Cerebellar cortex (tissue), 1 donor: ENCODE data around the gene TMEM135.
"Not testable (repeated sequence)": the region's sequence is repeated elsewhere in the genome, so short reads cannot be mapped to it uniquely, and the experiment has no call there.

Source experiments
- DNase-seq: peaks from one replicate; pipeline ENCODE4 v3.0.0-alpha.2; 2015; ENCODE audit warnings: low spot score

Gene TMEM135

DNA sequence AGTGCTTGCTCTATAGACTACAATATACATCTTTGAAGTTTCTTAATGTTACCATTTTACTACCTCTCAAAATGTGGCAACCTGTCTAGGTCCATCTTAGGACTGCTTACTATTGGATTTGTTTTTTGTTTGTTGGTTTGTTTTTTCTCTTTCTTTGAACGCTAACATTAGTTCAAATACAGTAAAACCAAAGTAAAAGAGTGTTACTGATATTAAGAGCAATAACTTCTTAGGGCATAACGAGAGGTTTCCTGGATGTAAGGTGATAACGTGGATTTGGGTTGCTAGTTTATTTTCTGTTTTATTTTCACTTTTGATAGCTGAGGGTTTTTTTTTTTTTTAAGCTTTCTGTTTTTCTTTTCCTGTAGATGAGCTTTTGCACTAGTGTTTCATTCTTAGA, 43.6 kb downstream of the TMEM135 start:
- no peak for DNase-seq

DNA sequence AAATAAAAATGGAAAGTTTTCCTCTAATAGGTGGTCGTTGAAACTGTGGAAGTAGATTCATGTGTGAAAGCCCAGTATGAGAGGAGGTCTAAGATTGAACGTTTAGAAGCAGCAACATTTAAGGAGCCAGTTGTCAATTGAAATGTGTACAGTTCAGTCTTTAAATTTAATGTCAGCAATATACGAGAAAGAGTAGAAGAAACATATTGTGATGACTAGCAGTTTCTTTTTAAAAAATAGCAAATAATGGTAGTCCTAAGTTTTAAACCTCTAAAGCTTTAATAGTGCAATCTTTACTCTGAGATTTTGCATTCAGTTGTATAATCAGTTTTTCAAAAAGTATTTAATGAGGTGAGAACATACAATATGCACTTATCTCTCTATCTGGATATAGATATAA, 44.9 kb downstream of the TMEM135 start:
- DNase-seq = no peak

DNA sequence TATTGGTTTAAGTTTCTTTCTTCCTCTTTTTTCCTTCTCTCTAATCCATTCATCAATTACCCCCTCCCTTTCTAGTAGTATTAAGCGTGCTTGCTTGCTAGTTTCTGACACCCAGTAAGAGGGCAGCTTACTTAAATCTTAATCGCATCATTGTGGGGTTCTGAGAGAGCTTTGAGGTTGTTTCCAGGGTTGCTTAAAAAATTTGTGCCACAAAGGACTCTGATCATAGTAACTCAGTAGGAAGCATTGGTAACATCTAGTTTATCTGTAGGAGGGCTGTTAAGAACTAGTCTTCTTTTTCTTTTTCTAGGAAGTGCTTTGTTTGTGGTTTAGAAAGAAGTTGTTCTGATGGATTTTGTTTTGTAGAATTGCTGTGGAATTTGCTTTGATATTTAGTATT, 45.3 kb downstream of the TMEM135 start:
- DNase-seq = no peak

DNA sequence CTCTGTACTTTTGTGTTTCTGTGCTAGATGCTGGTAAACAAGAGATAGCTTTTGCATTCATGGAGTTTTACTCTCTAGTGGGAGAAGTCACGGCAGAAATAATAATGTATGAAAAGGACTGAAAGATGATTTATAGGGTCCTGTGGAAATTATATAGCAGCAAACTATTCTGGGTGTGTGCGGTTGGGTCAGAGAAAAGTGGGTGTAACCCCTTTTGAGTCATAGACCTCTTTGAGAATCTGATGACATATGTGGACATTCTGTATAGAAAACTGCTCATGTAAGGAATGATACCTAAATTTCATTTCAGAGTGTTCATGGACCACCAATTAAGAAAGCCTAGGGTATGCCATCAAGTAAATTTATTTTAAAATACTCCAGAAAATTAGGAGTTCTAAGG, 54.4 kb downstream of the TMEM135 start:
- no peak for DNase-seq

DNA sequence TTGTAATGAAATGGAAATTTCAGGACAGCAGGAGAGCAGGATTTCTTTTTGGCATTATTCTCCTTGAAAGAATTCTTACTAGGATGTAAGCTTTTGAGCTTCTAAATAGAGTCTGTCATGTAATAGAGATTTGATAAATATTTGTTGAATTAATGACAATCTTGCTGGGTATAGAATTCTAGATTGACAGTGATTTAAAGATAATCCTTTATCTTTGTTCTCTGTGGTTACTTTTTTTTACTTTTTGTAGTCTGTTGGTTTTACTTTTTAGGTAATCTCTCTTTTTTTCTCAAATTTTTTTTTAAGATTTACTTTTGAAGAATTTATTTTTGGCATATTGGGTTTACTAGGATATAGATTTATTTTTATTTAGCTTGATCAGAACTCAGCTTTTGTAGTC, 54.8 kb downstream of the TMEM135 start:
- no peak for DNase-seq

DNA sequence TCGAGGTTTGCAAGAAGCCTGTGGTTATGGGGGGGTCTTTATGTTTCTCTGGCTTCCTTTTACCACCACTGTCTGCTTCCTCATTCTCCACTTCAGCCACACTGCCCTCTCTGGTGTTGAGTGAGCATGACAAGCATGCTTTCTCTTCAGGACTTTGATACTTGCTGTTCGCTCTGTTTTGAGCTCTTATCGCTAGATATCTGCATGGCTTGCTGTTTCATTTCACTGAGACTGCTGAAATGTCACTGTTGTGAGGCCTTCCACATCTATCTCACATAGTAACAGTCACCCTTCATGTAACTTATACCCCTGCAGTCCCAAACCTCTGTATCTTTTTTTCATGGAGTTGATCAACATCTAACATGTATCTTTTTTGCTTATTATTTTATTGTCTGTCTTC, 59.8 kb downstream of the TMEM135 start:
- peak; percentile 46 for DNase-seq

DNA sequence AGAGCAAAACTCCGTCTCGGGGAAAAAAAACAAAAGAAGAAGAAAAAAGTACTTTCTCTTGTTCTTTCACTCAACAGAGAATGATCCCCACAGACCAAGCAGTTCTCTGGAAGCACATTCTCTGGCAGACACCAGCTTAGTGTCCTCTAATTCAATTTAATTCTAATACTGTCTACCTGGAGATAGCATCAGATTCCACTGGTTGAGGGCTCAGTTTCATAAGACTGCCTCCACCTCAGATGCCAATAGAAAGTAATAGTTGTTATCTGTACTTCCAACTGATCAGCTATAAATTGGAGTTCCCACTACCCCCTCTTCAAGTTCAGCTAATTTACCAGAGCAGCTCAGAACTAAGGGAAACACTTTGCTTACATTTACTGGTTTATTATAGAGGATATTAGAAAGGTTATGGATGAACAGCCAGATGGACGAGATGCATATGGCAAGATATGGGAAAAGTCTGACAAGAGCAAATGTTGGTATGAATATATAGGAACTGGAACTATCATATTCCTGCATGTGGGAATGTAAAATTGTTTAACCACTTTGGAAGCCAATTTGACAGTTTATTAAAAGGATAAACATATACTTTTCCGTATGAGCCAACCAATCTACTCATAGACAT, 64.3 kb downstream of the TMEM135 start:
- DNase-seq = no peak

DNA sequence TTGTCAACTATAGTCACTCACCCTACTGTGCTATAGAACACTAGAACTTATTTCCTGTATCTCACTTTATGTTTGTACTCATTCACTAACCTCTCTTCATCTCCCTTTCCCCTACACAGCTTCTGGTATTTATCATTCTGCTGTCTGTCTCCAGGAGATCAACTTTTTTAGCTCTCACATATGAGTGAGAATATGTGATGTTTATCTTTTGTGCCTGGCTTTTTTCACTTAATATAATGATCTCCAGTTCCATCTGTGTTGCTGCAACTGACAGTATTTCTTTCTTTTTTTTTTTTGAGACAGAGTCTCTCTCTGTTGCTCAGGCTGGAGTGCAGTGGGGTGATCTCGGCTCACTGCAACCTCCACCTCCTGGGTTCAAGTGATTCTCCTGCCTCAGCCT, 68.1 kb downstream of the TMEM135 start:
- DNase-seq = not testable (repeated sequence)

DNA sequence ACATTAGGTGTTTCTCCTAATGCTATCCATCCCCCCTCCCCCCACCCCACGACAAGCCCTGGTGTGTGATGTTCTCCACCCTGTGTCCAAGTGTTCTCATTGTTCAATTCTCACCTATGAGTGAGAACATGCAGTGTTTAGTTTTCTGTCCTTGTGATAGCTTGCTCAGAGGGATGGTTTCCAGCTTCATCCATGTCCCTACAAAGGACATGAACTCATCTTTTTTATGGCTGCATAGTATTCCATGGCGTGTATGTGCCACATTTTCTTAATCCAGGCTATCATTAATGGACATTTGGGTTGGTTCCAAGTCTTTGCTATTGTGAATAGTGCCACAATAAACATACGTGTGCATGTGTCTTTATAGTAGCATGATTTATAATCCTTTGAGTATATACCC, 69.6 kb downstream of the TMEM135 start:
- not testable (repeated sequence) for DNase-seq

DNA sequence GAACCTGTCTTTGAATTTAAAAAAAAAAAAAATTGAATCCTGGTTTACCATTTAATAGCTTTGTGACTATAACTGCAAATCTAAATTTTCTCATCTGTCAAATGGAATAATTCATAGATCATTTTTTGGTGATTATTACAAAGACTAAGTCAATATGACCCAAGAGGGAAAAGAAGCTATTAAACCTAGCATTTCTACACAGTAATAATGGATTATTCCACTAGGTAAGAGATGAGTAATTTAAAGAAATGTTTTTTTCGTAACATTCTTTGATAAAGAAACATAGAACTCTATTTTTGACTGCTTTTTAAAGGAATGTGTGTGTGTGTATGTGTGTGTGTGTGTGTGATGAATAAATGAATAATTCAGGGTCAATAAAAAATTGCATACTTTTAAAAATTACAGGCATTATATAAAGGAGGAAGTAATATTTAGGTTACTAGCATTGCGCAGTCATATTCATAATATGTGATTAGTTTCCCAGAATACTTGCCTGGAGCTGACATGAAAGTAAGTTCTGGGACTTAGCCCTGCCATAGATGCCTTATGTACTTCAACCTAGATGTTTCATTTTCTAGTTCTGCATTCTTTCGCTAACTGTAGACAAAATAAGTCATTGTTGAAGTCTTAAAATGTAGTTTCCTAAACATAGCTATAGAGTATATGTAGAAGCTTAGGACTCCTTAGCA, 72.9 kb downstream of the TMEM135 start:
- DNase-seq = no peak

DNA sequence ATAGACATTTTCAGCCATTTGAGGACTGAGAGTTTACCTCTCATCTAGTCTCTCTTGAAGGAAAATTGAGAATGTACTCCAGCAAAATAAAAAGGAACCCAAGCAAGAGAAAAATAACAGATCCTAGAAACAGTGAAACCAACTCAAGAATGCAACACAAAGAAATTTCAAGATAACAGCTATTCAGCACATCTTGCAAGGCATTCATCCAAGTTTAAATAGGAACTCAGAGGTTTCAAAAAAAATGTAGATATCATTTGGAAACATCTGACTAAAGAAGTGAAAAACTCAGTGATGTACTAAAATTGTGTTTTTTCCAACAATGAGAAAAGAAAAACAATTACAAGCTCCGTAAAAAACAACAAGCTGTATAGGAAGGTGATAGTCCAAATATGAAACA, 76.4 kb downstream of the TMEM135 start:
- DNase-seq = peak; percentile 10

DNA sequence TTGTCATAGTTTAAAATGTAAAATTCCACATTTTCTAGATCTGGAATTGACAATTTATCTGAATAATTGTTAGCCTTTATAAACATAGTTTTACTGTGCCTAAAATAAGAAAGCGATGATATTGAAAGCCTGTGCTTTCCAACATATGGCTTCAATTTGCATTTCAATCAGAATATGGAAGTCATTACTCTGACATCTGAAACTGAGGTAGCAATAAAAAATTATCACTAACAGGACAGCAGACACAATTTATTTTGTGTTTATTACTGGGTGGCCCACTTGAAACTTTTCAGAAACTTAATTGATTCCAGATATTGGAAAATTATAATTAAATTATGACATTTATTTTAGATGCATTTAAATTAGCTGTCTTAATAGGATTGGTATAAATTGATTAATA, 78.5 kb downstream of the TMEM135 start:
- no peak for DNase-seq

DNA sequence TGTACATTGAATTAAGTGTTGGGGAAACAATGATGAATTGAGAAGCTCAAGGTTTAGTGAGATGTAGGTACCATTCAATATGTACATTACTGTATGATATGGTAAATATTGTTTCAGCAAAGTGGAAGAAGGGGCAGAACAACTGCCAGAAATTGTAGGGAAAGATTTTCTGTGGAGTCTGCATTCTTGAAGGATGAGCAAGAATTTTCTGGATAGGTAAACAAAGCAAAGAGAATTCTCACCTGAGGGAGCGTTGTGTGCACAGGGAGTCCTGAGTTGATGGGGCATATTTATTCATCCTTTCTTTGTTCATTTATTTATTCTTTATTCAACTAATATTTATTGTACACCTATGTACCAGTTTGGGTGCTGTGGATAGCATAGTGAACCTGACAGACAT, 83.2 kb downstream of the TMEM135 start:
- no peak for DNase-seq

DNA sequence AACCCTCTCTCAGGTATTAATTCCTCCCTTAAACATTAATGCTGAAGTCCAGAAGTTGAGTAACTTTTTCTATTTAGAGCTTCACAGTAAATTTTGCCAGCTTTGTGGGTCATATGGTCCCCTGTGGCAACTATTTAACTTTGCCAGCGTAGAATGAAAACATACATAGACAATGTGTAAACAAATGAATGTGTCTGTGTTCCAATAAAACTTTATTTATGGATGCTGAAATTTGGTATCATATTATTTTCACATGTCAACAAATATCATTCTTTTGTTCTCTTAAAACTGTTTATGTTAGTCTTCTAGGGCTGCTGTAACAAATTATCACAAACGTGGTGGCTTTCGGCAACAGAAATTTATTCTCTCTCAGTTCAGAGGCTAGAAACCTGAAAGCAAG, 85.1 kb downstream of the TMEM135 start:
- no peak for DNase-seq

DNA sequence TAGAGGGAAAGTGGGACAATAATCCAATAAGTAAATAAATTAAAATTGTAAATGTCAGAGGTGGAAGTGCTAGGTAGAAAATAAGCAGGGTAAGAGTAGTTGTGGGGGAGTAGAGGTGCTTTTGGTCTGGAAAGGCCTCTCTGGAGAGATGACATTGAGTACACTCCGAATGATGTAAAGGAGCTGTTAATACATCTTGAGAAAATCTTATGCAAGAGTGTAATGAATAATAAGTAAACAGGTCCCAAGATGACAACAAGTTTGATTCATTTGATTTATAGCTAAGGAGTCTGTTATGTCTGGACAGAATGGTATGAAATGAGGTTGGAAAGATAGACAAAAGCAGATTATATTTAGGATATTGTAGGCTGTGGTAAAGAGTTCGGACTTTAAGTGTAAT, 87.5 kb downstream of the TMEM135 start:
- DNase-seq = no peak

DNA sequence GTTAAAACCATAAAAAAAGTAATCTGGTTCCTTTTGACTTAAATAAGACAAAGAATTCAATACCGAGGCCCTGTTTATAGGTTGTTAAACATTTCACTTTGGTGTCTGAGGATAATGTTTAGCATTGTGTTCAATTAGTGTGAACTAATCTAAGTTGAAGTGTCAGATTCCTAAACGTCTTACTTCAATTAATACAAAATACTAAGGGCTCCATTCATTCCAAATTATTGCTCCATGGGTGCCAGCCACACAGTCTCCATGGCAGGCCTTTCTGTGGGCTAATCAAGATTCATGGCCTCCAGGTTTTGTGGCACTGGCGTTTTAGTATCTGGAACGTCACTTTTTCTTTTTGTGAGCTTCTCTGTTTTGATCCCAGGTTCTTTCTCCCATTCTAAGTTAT, 89.4 kb downstream of the TMEM135 start:
- no peak for DNase-seq

DNA sequence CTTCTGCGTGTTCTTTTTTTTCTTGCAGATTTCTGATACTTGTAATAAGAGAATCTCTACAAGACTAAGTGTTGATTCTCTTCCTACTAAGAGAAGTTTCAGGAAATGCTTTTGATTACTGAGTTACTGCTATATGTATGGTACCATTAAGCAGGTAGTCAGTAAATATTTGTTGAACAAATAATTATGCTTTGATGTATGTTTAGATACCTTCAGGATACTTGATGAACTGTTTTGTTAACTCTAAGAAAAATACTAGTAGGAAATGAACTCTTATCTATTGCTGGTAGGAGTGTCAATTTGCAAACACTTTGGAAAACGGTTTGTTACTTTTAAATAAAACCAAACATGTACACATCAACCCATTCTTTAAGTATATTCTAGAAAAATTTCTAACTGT, 90.6 kb downstream of the TMEM135 start:
- DNase-seq = no peak

DNA sequence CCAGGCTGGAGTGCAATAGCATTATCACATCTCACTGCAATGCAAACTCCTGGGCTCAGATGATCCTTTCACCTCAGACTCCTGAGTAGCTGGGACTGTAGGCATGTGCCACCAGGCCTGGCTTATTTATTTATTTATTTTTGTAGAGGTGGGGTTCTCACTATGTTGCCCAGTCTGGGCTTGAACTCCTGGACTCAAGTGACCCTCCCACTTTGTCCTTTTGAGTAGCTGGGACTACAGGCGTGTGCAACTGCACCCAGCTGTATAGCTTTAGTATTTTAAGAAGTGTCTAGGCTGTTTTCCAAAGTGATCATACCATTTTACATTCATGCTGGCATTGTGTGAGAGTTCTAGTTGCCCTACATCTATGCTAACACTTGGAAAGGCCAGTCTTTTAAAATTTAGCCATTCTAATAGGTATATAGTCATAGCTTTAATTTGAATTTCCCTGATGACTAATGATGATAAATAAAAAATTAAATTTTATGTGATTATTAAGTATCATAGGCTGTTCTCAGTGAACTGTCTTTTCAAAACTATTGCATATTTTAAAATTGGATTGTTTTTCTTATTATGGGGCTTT, 96.9 kb downstream of the TMEM135 start:
- DNase-seq = no peak

DNA sequence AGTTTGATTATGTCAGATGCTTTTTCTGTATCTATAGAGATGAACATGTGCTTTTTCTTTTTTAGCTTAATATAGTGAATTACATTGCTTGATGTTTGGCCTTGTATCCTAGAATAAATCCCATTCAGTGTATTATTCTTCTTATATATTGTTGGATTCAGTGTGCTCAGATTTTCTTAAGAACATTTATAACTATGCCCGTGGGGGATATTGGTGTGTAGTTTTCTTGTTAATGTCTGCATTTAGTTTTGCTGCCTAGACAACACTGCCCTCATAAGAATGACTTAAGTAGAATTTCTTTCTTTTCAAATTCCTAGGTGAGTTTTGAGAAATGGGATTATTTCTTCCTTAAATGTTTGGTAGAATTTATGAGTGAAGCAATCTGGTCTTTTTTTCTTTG, 98.5 kb downstream of the TMEM135 start:
- no peak for DNase-seq

DNA sequence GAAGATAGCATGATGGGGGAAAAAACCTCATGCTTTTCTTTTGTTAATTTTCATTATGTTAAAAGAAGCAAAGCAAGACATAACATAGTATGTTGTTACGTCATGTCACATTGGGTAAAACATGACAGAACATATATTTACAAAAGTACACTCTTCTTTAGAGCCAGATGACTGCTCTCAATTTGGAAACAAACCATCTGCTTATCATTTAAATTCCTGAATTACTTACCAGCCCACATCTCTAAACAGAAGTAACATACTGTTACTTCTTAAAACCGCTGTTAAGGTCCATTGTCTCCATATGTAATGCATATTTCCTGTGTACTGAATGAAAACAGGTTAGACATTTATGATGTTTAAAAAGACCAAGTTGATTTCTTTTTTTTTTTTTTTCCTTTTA, 100.0 kb downstream of the TMEM135 start:
- no peak for DNase-seq

DNA sequence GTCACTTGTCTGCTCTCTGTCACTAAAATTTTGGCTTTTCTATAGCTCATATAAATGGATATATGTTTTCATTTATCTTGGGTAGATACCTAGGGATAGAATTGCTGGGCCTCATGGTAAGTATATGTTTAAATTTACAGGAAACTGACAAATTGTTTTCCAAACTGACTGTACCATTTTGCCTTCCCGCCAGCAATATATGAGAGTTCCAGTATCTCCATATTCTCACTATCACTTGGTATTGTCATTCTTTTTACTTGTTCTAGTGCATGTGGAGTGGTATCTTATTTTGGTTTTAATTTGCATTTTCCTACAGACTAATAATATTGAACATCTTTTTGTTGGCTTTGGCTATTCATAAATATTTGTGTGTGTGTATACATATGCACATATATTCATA, 101.7 kb downstream of the TMEM135 start:
- no peak for DNase-seq

DNA sequence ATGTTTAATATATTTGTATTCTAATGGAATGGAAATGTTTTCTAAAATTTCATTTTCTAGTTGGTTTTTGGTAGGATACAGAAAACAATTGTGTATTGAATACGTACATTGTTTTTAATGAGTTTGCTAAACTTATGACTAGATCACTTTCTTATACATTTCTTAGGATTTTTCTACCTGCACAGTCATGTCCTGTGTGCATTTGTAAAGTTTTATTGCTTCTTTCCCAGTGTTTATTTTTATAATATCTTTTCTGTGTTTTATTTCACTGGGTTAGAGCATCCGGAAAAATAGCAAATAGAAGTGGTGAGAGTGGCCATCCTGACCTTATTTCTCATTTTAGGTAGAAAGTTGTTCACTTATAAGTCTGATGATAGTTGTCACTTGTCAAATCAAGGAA, 103.6 kb downstream of the TMEM135 start:
- no peak for DNase-seq

DNA sequence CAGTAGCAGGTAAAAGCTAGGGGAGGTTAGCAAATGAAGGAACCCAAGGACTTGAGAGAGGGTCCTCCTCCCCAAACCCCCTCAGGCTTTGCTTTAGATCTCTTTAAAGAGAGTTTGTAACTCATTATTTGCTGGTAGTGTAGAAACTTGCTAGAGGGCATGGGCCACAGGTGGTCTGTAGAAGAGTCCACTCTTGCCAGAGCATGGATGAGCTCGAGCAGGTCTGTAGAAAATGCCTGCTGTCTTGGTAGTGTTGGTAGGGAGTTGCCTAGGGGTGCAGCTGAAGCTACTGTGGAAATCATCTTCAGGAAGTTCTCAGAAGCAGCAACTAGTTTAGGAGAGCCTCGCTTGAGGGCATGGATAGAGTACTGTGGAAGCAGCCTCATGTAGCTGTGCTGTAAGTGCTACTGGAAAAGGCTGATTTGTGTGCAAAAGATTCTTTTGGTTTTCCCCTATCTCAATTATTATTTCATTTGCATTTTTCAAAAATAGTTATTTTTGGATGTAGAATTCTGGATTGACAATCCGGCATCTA, 104.3 kb downstream of the TMEM135 start:
- DNase-seq = no peak

DNA sequence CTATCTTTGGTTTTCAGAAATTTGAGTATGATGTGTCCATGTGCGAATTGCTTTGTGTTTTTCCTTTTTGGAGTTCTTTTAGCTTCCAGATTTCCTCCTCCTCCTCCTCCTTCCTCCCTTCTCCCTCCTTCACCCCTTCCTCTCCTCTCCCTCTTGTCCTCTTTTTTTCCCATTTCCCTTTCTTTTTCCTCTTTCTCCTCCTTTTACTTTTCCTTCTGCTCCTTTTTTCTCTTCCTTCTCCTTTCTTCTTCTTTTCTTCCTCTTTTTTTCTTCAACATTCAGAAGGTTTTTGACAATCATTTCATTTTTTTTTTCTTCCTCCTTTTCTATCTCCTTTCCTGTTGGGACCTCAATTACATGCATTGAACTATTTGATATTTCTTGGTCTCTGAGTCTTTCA, 104.9 kb downstream of the TMEM135 start:
- DNase-seq = no peak
